Measurements from ENCODE around the gene LIN7A.

LIN7A gene

DNA sequence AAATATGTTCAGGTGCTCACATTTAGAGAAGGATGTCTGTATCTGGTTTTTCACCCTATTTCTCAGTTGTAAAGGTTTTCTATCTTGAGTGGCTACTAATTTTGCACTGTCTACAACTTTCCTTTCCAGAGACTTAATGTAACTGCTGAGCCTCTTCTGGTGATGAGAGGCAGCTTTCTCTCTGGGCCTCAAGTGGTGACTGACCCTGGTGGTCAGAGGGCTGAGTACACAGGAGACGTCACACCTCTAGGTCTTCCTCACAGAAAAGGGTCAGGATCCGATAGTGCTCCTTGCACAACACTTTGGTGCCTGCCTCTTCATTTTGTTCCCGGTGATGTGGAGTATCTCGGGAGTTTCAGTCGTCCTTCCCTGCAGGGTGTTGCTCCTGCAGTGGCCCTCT is 76.8 kb downstream of the LIN7A start:
- no peak overlapping the region for H3K4me3 ChIP-seq (ENCODE audit: low read depth, low read length)

DNA sequence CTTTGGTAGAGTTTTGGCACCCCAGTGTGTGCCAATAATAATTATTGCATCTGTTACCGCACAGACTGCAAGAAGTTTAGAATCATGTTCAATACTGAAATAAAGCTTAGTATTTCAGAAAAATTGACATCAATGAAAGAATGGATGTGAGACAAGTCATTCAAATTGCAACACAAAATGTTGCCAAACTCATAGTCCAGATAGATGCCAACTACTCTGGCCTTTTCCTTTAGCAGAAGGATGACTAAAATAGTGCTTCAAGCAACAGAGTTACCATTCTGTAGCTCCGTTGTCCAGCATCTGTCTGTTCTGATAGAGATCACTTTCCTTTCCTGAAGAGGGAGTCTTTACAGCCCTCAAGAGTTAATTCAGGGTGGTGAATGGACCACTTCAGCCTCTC is 77.5 kb downstream of the LIN7A start:
- H3K4me3 ChIP-seq (ENCODE audit: low read depth, low read length), result no peak overlapping the region

GRCh38 chr12:80858356-80858755 is 79.4 kb downstream of the LIN7A start:
- no peak overlapping the region for H3K4me3 ChIP-seq (ENCODE audit: low read depth, low read length)

DNA sequence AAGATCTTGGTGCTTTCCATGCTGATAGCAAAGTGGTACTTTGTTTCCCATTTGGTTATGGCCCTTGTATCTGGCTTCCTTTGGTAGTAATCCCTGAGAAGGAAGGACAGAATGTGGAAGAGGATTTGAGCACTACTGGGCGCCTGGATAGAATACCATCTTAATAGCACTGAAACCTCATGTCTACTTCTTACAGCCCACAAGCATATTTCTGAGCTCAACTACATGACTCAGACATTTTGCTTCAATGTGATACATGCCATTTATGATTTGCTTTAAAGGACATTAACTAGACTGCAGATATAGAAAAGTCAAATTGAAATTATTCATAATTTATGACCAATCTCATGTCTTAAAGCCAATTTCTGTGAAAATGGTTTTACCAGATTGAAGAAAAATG is 80.4 kb downstream of the LIN7A start:
- H3K4me3 ChIP-seq (ENCODE audit: low read depth, low read length), result no peak overlapping the region

GRCh38 chr12:80849337-80849736 is 88.4 kb downstream of the LIN7A start:
- H3K4me3 ChIP-seq (ENCODE audit: low read depth, low read length), result no peak overlapping the region

DNA sequence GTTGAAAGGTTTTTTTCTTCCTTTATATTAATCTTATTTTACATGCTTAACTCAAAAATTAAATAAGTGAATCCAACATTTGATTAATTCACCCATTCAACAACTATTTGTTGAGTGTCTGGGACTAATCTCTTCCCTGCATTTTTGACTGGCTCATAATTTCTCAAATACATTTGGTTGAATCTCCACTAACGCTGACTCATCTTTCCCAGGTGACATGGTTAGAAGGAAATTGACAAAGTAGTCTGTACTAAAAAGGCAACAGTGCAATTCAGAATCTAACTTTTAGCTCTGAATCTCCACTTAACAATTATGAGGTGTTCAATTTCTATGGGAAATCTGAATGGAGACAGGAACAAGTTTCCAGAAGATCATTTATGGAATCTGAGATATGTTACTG is 88.9 kb downstream of the LIN7A start:
- H3K4me3 ChIP-seq (ENCODE audit: low read depth, low read length), result no peak overlapping the region

- no peak overlapping the region for H3K4me3 ChIP-seq (ENCODE audit: low read depth, low read length)
Observed at GRCh38 chr12:80847575-80847974, 90.2 kb downstream of the LIN7A start.

GRCh38 chr12:80846952-80847351 is 90.8 kb downstream of the LIN7A start:
- H3K4me3 ChIP-seq (ENCODE audit: low read depth, low read length), result no peak overlapping the region

DNA sequence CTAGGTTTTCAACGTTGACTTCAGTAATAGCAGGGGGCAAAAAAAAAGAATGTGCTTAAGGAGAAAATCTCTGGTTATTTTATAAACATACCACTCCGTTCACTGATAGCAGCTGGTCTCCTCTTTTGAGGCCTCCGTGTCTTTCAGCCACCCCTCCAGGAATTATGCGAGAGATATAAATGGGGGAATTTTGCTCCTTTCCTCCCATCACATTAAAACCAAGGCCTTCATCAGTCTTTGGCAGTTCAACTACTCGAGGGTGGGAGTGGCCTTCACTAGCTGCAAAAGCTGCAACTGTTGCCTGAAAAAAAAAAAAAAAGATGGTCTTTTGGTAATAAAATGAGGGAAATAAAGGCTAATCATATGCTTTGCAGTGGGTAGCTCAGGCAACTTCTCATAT is 92.1 kb downstream of the LIN7A start:
- no peak overlapping the region for H3K4me3 ChIP-seq (ENCODE audit: low read depth, low read length)

GRCh38 chr12:80843969-80844368 is 93.8 kb downstream of the LIN7A start:
- H3K4me3 ChIP-seq (ENCODE audit: low read depth, low read length), result no peak overlapping the region

DNA sequence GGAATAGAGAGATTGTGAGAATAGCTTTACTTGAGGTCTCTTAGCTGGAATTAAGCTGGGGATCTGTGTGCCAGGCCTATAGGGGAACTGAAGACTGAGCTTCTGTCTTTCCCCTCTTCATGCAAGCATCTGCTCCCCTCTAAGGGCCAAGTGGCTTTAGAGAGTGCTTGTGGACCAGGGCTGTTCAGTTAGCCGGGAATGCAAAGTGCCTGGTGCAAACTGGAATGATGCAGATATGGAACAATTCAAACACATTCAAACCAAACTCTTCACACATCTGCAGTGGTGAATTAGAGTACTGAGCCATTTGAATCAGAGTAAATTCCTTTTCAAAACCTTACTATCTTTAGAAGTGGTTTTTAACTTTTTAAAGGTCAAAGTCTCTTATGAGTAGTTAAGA is 99.0 kb downstream of the LIN7A start:
- no peak overlapping the region for H3K4me3 ChIP-seq (ENCODE audit: low read depth, low read length)

DNA sequence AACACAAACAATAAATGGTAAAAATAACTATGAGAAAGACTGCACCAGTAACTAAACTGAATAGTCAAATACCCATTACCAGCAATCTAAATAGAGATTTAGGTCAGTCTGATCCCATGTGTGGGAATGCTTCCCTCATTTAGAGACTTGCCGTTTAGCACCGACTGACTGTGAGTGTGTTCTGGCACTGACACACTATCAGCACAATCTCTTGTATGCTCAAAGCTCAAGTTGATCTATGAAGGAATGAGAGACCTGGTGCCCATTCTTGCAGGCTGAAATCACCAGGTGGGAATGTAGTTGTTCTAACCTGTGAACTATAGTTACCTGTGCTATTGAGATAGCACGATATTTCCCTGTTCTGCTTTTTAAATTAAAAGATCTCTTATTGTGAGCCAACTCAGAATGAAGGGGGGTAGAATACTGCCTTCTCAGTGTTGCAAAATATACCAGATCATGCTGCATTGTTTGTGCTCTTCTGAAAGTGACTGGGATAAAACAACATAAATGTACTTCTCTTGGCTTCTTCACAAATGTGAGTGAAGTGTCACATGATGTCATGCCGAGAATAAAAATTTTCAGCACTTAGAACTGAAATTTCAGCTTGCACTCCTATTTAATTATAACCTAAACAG is 99.6 kb downstream of the LIN7A start:
- H3K4me3 ChIP-seq (ENCODE audit: low read depth, low read length), result no peak overlapping the region

- H3K4me3 ChIP-seq (ENCODE audit: low read depth, low read length), result no peak overlapping the region
Observed at GRCh38 chr12:80837342-80837978, 100.3 kb downstream of the LIN7A start.

DNA sequence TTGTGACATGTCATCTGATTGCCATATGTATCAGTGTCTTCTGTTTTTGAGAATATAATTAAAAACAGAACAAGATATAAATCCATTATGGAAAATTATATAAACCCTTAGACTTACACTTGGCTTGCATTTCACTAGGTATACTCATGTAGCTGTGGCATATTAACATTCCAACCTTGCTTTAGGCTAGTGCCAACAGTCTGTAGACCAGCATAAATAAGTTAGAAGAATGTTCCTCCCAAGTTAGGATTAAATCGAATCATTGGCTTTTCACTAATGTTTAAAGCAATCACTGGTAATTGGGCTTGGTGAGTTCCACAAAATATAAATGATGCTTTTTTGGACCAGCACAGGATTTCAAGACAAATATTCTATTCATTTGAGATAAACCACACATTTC is 103.0 kb downstream of the LIN7A start:
- H3K4me3 ChIP-seq (ENCODE audit: low read depth, low read length), result no peak overlapping the region

- H3K4me3 ChIP-seq (ENCODE audit: low read depth, low read length), result no peak overlapping the region
Observed at GRCh38 chr12:80830533-80831088, 107.1 kb downstream of the LIN7A start.

- H3K4me3 ChIP-seq (ENCODE audit: low read depth, low read length), result no peak overlapping the region
Observed at GRCh38 chr12:80829767-80830166, 108.0 kb downstream of the LIN7A start.

- no peak overlapping the region for H3K4me3 ChIP-seq (ENCODE audit: low read depth, low read length)
Observed at GRCh38 chr12:80825506-80825905, 112.2 kb downstream of the LIN7A start.

DNA sequence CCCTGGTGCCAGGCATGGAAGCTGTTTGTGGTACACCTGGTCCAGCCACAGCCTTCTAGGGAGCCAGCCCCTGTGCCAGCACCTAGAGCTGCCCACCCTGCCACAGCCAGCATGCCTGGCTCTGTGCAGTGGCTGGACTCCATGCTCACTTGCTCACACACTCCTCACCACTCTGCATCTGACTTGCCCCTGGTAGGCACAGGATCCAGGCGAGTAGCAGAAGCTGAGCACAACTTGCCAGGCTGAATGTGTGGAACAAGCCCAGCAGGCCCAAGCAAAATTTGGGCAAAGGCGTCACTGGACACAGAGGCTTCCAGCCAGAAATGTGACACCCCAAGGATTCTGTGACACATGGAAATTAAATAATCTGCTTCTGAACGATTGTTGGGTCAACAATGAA is 114.3 kb downstream of the LIN7A start:
- H3K4me3 ChIP-seq (ENCODE audit: low read depth, low read length), result no peak overlapping the region

- H3K4me3 ChIP-seq (ENCODE audit: low read depth, low read length), result no peak overlapping the region
Observed at GRCh38 chr12:80821513-80822000, 116.2 kb downstream of the LIN7A start.

GRCh38 chr12:80818878-80819277 is 118.9 kb downstream of the LIN7A start:
- H3K4me3 ChIP-seq (ENCODE audit: low read depth, low read length), result no peak overlapping the region

DNA sequence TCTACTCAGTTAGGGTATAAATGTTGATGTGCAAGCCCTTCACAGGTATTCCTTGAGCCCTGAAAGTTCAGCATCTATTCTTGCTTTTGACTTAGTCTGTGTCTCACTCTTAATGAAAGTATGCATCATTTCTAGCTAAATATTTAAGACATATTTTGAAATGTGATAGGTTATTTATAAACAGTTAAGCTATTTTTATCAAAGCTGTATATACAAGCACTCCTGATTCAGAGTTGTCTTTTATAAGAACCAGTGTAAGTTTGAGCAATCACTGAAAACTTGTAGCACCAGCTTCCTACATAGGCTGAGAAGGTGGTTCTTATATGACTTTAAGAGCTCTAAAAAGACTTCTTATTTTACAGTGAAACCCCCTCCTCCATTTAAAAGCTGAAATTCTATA is 122.4 kb downstream of the LIN7A start:
- no peak overlapping the region for H3K4me3 ChIP-seq (ENCODE audit: low read depth, low read length)

- no peak overlapping the region for H3K4me3 ChIP-seq (ENCODE audit: low read depth, low read length)
Observed at GRCh38 chr12:80814453-80814852, 123.3 kb downstream of the LIN7A start.

GRCh38 chr12:80813820-80814219 is 123.9 kb downstream of the LIN7A start:
- H3K4me3 ChIP-seq (ENCODE audit: low read depth, low read length), result no peak overlapping the region

Measured in iPS-11a (cell line).